Testis (tissue), 3 donors: ENCODE data around the gene SMYD4. TPM values are rescaled to one million over a fixed set of nuclear protein-coding genes. Genes with fewer than 3 reads are reported as not detected.

Experiments used
- DNase-seq: peaks from one replicate; pipeline ENCODE4 v3.0.0-alpha.2; 2019
- H3K27ac ChIP-seq, 2 donors: fragments of 200-600 bp; sonication (generic); one replicate each; pipeline ENCODE4 v1.5.1; 2019
- H3K27me3 ChIP-seq: fragments of 200-600 bp; sonication (generic); one replicate; pipeline ENCODE4 v1.5.1; 2019
- H3K36me3 ChIP-seq: fragments of 200-600 bp; sonication (generic); one replicate; pipeline ENCODE4 v1.5.1; 2017; ENCODE audit warnings: low read depth; ENCODE audit errors: missing control alignments
- H3K4me1 ChIP-seq: fragments of 200-600 bp; sonication (generic); one replicate; pipeline ENCODE4 v1.5.1; 2019
- H3K4me3 ChIP-seq, 2 donors: fragments of 200-600 bp; sonication (generic); one replicate each; pipeline ENCODE4 v1.5.1; 2017 to 2019
- H3K9me3 ChIP-seq: fragments of 200-600 bp; sonication (generic); one replicate; pipeline ENCODE4 v1.5.1; 2017
- POLR2A ChIP-seq: fragments of 450-650 bp; IDR thresholded peaks from one replicate; pipeline ENCODE4 v1.6.1; 2017; ENCODE audit warnings: antibody characterized with exemption, mild to moderate bottlenecking, moderate library complexity
- WGBS, 2 donors: methylation state at CpG; one replicate each; pipeline ENCODE4 v1.1.5; 2018; 5-methylcytosine and 5-hydroxymethylcytosine counted together
- intact Hi-C: fragments of 100-400 bp; cut with DNase I; formaldehyde crosslinking; loops from one replicate; pipeline ENCODE4 v1.15.1; 2023; ENCODE audit warnings: low total_unique reads
- polyA plus RNA-seq: library from polyadenylated mRNA; stranded (reverse); fragments of 350-450 nt; fragmentation: Illumina TruSeq; extraction: RNeasy Lipid Tissue Mini Kit (QIAGEN cat#74804); gene quantifications from one replicate; pipeline ENCODE4 v1.2.3, GENCODE V29; 2014; ENCODE audit warnings: low read depth, low replicate concordance; ENCODE audit not compliant: insufficient read depth
- total RNA-seq, 2 donors: library from RNA; depleted of rRNA; stranded (reverse); fragments of >200 nt; gene quantifications; one replicate each; pipeline ENCODE4 v1.2.3, GENCODE V29; 2016
- TF ChIP-seq, protein P1 (sequence below), 3 experiments: fragments of 450-650 bp in 2 of 3; fragments of 200-600 bp in 1 of 3; sonication (generic) in 1 of 3; IDR thresholded peaks; one replicate each; pipeline ENCODE4 v1.5.1; 2016 to 2019; ENCODE audit warnings: antibody characterized with exemption in 3 of 3, mild to moderate bottlenecking in 2 of 3, moderate library complexity in 1 of 3

SMYD4 gene
- total and polyA plus RNA-seq, 3 donors from 2014 or later = 14.4 to 23.0 (median 21.2) TPM

DNA sequence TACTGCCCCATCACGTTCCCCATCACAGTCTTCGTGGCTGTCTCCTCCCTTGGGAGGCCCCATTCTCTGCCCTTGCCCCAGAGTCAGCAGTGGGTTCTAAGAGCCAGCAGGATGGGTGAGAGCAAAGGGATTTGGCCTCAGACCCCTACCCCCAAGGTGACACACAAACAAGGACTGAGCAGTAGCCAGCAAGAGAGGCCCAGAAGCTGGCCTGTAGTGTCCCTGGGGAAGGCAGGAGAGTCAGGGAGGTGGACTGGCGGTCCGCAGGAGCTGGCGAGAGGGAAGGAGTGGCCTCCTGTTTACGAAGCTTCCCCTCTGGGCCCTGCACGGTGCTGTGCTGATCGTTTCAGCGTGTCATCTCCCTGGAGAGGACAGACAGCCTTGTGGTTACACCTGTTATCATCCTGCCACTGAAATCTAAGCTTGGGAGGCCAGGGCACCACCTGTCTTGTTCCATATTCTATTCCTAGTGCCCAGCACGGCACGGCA, 96.8 kb downstream of the SMYD4 start:
- no peak for DNase-seq
- Histone ChIP-seq H3K4me1 (peaks cover 70% of the 10 kb centered on the region), H3K4me3 (no peak overlapping the region), H3K27me3 (no peaks in the 10 kb centered on the region), H3K36me3 (no peaks in the 10 kb centered on the region), H3K9me3 (no peaks in the 10 kb centered on the region), H3K27ac (peak overlapping the region in 1 of 2 donors; percentile 12)
- TF ChIP-seq, protein P1, sequence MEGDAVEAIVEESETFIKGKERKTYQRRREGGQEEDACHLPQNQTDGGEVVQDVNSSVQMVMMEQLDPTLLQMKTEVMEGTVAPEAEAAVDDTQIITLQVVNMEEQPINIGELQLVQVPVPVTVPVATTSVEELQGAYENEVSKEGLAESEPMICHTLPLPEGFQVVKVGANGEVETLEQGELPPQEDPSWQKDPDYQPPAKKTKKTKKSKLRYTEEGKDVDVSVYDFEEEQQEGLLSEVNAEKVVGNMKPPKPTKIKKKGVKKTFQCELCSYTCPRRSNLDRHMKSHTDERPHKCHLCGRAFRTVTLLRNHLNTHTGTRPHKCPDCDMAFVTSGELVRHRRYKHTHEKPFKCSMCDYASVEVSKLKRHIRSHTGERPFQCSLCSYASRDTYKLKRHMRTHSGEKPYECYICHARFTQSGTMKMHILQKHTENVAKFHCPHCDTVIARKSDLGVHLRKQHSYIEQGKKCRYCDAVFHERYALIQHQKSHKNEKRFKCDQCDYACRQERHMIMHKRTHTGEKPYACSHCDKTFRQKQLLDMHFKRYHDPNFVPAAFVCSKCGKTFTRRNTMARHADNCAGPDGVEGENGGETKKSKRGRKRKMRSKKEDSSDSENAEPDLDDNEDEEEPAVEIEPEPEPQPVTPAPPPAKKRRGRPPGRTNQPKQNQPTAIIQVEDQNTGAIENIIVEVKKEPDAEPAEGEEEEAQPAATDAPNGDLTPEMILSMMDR (IDR thresholded peaks at IDR 0.05) = no peak
- no peak for TF ChIP-seq POLR2A
- 83 to 85% methylated on average over 11 of the region's 11 CpGs for WGBS, 2 donors
- intact Hi-C loops = loop anchor here (5.0 kb wide), 2 partner anchors 34 to 49 kb away; no protein-coding TSS in a partner anchor

DNA sequence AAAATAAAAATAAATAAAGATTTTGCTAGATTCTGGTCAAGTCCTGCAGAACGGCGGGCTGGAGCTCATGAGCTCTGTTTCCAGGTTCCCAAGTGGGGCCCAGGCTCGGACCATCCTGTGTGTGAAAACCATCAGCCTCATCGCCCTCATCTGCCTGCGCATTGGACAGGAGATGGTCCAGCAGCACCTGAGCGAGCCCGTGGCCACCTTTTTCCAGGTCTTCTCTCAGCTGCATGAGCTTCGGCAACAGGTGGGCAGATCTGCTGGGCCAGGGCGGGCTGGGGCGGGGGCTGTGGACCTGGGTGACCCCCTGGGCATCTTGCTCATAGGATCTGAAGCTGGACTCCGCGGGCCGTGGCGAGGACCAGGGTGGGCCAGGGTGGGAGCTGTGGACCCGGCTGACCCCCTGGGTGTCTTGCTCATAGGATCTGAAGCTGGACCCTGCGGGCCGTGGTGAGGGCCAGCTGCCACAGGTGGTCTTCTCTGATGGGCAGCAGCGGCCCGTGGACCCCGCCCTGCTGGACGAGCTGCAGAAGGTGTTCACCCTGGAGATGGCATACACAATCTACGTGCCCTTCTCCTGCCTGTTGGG, 97.4 kb downstream of the SMYD4 start:
- no peaks in the 10 kb centered on the region for H3K27me3 ChIP-seq
- no peaks in the 10 kb centered on the region for H3K9me3 ChIP-seq
- no peak overlapping the region for H3K4me3 ChIP-seq
- peak overlapping the region in 1 of 2 donors; percentile 99 for H3K27ac ChIP-seq
- 93 to 96% methylated on average over 17 to 22 of the region's 22 CpGs for WGBS, 2 donors
- TF ChIP-seq, protein P1 (IDR thresholded peaks at IDR 0.05) = no peak
- no peak for TF ChIP-seq POLR2A
- H3K4me1 ChIP-seq = peaks cover 66% of the 10 kb centered on the region
- intact Hi-C loops = loop anchor here (5.0 kb wide), 2 partner anchors 35 to 50 kb away; no protein-coding TSS in a partner anchor
- no peaks in the 10 kb centered on the region for H3K36me3 ChIP-seq
- DNase-seq = no peak

DNA sequence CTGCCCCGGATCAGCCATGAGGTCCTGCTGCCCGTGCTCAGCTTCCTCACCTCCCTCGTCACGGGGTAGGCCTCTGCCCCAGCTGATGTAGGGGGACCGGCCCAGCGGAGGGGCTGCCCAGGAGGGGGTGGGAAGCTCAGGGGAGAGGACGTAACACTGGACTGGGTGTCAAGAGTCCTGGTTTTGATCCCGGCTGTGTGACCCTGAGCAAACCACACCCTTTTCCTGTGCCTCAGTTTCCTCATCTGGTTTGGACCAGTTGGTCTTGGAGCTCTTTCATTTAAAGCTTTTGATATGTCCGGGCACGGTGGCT, 98.6 kb downstream of the SMYD4 start:
- no peaks in the 10 kb centered on the region for H3K9me3 ChIP-seq
- no peaks in the 10 kb centered on the region for H3K36me3 ChIP-seq
- intact Hi-C loops = loop anchor here (5.0 kb wide), 2 partner anchors 36 to 51 kb away; no protein-coding TSS in a partner anchor
- TF ChIP-seq, protein P1 (IDR thresholded peaks at IDR 0.05) = no peak
- no peak for TF ChIP-seq POLR2A
- H3K27me3 ChIP-seq = no peaks in the 10 kb centered on the region
- 38 to 51% methylated on average over 7 to 10 of the region's 10 CpGs for WGBS, 2 donors
- peaks cover 60% of the 10 kb centered on the region for H3K4me1 ChIP-seq
- H3K4me3 ChIP-seq = no peak overlapping the region
- DNase-seq = no peak
- peak overlapping the region; percentile 99 for H3K27ac ChIP-seq

DNA sequence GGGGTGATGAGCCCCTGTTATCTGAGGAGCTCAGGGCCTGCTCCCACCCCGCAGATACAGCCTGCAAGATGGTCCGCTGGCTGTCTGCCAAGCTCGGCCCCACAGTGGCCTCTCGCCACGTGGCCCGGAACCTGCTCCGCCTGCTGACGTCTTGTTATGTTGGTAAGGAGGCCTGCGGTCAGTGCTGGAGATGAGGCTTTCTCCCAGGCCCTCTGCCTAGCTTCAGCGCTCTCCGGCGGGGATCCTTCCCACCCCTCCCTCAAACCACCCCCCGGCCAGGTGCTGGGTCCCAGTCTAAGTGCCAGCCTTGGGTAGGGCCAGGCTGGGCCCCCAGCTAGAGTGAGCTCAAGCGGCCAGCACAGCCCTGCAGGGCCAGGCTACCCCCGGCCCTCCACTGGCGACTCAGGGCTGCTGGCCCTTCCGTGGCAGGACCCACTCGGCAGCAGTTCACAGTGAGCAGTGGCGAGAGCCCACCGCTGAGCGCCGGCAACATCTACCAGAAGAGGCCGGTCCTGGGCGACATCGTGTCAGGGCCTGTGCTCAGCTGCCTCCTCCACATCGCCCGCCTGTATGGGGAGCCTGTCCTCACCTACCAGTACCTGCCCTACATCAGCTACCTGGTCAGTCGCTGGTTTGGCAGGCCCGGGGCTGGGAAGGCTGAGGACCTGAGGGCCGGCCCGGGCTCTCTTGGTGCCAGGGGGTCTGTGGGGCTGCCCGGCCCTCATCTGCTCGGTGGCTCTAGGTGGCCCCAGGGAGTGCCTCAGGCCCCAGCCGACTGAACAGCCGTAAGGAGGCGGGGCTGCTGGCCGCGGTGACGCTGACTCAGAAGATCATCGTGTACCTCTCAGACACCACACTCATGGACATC, 99.1 kb downstream of the SMYD4 start:
- H3K4me1 ChIP-seq = peaks cover 56% of the 10 kb centered on the region
- H3K36me3 ChIP-seq = no peaks in the 10 kb centered on the region
- no peaks in the 10 kb centered on the region for H3K9me3 ChIP-seq
- H3K27me3 ChIP-seq = no peaks in the 10 kb centered on the region
- peak overlapping the region; percentile 99 for H3K27ac ChIP-seq
- 36 to 40% methylated on average over 2 to 32 of the region's 40 CpGs for WGBS, 2 donors
- intact Hi-C loops = loop anchor here (5.0 kb wide), 2 partner anchors 37 to 52 kb away; no protein-coding TSS in a partner anchor
- peak; percentile 94 for DNase-seq
- no peak for TF ChIP-seq POLR2A
- H3K4me3 ChIP-seq = peak overlapping the region in 1 of 2 donors; percentile 14

DNA sequence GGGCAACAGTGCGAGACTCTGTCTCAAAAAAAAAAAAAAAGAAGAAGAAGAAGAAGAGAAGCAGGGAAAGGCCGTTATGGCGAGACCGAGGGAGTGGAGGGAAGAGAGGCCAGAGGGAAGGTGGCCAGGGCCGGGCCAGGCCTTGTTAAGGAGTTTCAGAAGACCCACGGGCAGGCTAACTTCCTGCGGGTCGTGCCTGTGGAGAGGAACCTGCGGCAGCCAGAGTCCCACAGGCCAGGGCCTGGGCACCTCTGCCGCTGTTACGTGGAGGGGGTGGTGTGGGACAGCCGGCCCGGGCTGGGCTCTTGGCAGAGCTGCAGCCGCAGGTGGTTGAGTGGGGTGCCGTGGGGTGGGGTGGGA, 99.8 kb downstream of the SMYD4 start:
- TF ChIP-seq POLR2A = no peak
- TF ChIP-seq, protein P1 (IDR thresholded peaks at IDR 0.05) = no peak
- no peaks in the 10 kb centered on the region for H3K9me3 ChIP-seq
- H3K27ac ChIP-seq = peak overlapping the region; percentile 99
- no peak for DNase-seq
- intact Hi-C loops = loop anchor here (5.0 kb wide), 2 partner anchors 37 to 52 kb away; no protein-coding TSS in a partner anchor
- H3K36me3 ChIP-seq = no peaks in the 10 kb centered on the region
- H3K4me3 ChIP-seq = no peak overlapping the region
- 24 to 52% methylated on average over 7 to 15 of the region's 15 CpGs for WGBS, 2 donors
- H3K27me3 ChIP-seq = no peaks in the 10 kb centered on the region
- peaks cover 56% of the 10 kb centered on the region for H3K4me1 ChIP-seq
